Ovary (tissue), 3 donors: Measurements from ENCODE around the gene GAL3ST2.

Experiments
- EP300 ChIP-seq: sonication (generic); formaldehyde crosslinking; IDR thresholded peaks from one replicate; pipeline ENCODE4 v1.6.1; 2017; ENCODE audit warnings: antibody characterized with exemption
- POLR2A ChIP-seq: fragments of 450-650 bp; IDR thresholded peaks from one replicate; pipeline ENCODE4 v1.6.1; 2017; ENCODE audit warnings: antibody characterized with exemption, mild to moderate bottlenecking, moderate library complexity
- TF ChIP-seq, protein P1 (sequence below), 3 donors: fragments of 450-650 bp in 2 of 3; fragments of 200-600 bp in 1 of 3; IDR thresholded peaks; one replicate each; pipeline versions ENCODE4 v1.5.1 to v1.8.0; 2016 to 2022; ENCODE audit warnings: antibody characterized with exemption in 3 of 3, mild to moderate bottlenecking in 1 of 3
- donor health status: DM: no; HTN: no; CAD: no.

DNA sequence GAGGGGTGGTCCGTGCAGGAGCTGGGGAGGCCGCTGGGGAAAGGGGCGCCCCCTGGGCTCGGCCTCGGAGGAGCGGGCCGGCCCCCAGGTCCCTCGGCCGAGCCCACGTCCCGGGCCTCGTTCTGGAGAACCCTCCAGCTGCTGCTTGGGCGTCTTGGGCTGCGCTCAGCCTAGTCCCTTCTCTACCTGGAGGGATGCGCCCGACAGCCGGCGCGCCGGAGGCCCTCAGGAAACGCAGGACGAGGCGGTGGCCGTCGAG lies 42.5 kb upstream of the GAL3ST2 start:
- TF ChIP-seq, protein P1, sequence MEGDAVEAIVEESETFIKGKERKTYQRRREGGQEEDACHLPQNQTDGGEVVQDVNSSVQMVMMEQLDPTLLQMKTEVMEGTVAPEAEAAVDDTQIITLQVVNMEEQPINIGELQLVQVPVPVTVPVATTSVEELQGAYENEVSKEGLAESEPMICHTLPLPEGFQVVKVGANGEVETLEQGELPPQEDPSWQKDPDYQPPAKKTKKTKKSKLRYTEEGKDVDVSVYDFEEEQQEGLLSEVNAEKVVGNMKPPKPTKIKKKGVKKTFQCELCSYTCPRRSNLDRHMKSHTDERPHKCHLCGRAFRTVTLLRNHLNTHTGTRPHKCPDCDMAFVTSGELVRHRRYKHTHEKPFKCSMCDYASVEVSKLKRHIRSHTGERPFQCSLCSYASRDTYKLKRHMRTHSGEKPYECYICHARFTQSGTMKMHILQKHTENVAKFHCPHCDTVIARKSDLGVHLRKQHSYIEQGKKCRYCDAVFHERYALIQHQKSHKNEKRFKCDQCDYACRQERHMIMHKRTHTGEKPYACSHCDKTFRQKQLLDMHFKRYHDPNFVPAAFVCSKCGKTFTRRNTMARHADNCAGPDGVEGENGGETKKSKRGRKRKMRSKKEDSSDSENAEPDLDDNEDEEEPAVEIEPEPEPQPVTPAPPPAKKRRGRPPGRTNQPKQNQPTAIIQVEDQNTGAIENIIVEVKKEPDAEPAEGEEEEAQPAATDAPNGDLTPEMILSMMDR (IDR thresholded peaks at IDR 0.05): peak in 1 of 3 donors; percentile 3
- no peak for TF ChIP-seq POLR2A
- no peak for TF ChIP-seq EP300
